ENCODE data around the gene ADORA2A. TPM values are rescaled to one million over a fixed set of nuclear protein-coding genes. Genes with fewer than 3 reads are reported as not detected.

Gene ADORA2A
- total RNA-seq: 37.6 and 91.5 TPM in 2 replicates

GRCh38 chr22:24427500-24428164, at the start of gene ADORA2A:
TSS of gene ADORA2A (plus strand) at chr22:24427599. CDS start at chr22:24433405, 5,806 bp downstream.

Other genes with a start within 250 kb of the ADORA2A start
- 0.09 and 0.94 TPM in 2 replicates for gene SUSD2, start 246.1 kb upstream of the ADORA2A start, total RNA-seq
- gene GGT5, start 182.5 kb upstream of the ADORA2A start, total RNA-seq: 6.7 and 11.0 TPM in 2 replicates
- gene SPECC1L, start 156.8 kb upstream of the ADORA2A start, total RNA-seq: 35.4 and 48.1 TPM in 2 replicates
- 0.09 and 0.94 TPM in 2 replicates for gene UPB1, start 67.7 kb downstream of the ADORA2A start, total RNA-seq
- gene GUCD1, start 127.5 kb downstream of the ADORA2A start, total RNA-seq: 149 and 177 TPM in 2 replicates
- gene SNRPD3, start 128.4 kb downstream of the ADORA2A start, total RNA-seq: 190 and 254 TPM in 2 replicates
- gene LRRC75B, start 165.5 kb downstream of the ADORA2A start, total RNA-seq: 2.3 and 3.5 TPM in 2 replicates
- gene GGT1, start 175.6 kb downstream of the ADORA2A start, total RNA-seq: 0.66 and 0.90 TPM in 2 replicates

All from endothelial cell of coronary artery (primary cell).